Lung (tissue), 12 donors: ENCODE results near the gene IL1RL1. TPM values are rescaled to one million over a fixed set of nuclear protein-coding genes. Genes with fewer than 3 reads are reported as not detected.

ENCODE experiments used
- ATAC-seq: fragments of 200-7000 bp; cut with Tn5 transposase; one replicate; pipeline ENCODE4 v1.9.1; 2020; ENCODE audit warnings: moderate number of reproducible peaks; ENCODE audit not compliant: insufficient read depth, low FRiP score
- DNase-seq, 3 donors: peaks; one replicate each; pipeline ENCODE4 v3.0.0-alpha.2; 2013 to 2017
- H3K27ac ChIP-seq, 2 donors: one replicate each; pipeline ENCODE4 v1.5.1; 2013; ENCODE audit warnings: mild to moderate bottlenecking in 2 of 2, moderate library complexity in 2 of 2, control low read depth in 1 of 2, inconsistent platforms in 1 of 2, low read depth in 1 of 2, low read length in 1 of 2
- H3K27me3 ChIP-seq, 3 donors: one replicate each; pipeline ENCODE4 v1.5.1; 2013; ENCODE audit warnings: low read length in 2 of 3; ENCODE audit not compliant: control insufficient read depth in 3 of 3, insufficient read depth in 3 of 3
- H3K36me3 ChIP-seq, 4 donors: one replicate each; pipeline ENCODE4 v1.5.1; 2013; ENCODE audit warnings: low read length in 4 of 4, mild to moderate bottlenecking in 1 of 4, moderate library complexity in 1 of 4; ENCODE audit not compliant: control insufficient read depth in 4 of 4, insufficient read depth in 4 of 4
- H3K4me1 ChIP-seq, 5 donors: one replicate each; pipeline ENCODE4 v1.5.1; 2013; ENCODE audit warnings: low read length in 5 of 5, mild to moderate bottlenecking in 2 of 5, moderate library complexity in 1 of 5; ENCODE audit not compliant: control insufficient read depth in 5 of 5, insufficient read depth in 5 of 5
- H3K4me3 ChIP-seq: one replicate; pipeline ENCODE4 v1.5.1; 2013; ENCODE audit warnings: mild to moderate bottlenecking, control low read depth, moderate library complexity
- H3K9ac ChIP-seq, 2 donors: one replicate each; pipeline ENCODE4 v1.5.1; 2013; ENCODE audit warnings: low read length in 2 of 2, control low read depth in 1 of 2; ENCODE audit not compliant: insufficient read depth in 1 of 2
- H3K9me3 ChIP-seq, 4 donors: one replicate each; pipeline ENCODE4 v1.5.1; 2013; ENCODE audit warnings: low read length in 3 of 4, mild to moderate bottlenecking in 1 of 4, moderate library complexity in 1 of 4; ENCODE audit not compliant: control insufficient read depth in 4 of 4, insufficient read depth in 3 of 4
- CTCF ChIP-seq: IDR thresholded peaks from 2 replicates; pipeline ENCODE4 v1.5.1; 2012; ENCODE audit warnings: mild to moderate bottlenecking; ENCODE audit errors: control extremely low read depth, extremely low read depth
- WGBS, 2 donors: extraction: QIAGEN DNeasy Blood & Tissue Kit; methylation state at CpG; one replicate each; pipeline ENCODE4 v1.1.7; 2013; 5-methylcytosine and 5-hydroxymethylcytosine counted together
- polyA plus RNA-seq, 2 donors: library from polyadenylated mRNA; stranded (reverse); fragments of 200-250 nt; gene quantifications; one replicate each; pipeline ENCODE4 v1.2.1, GENCODE V29; 2013
- total RNA-seq, 2 donors: library from RNA; depleted of rRNA in 1 of 2; stranded (reverse); fragments of >200 nt in 1 of 2; gene quantifications; one replicate each; pipeline ENCODE4 v1.2.1, GENCODE V29; 2014 to 2021
- donor health status: control.
- donor health status: control.
- donor health status: Bipolar disorder and iron deficiency.
- donor health status: healthy.
- donor health status: DM: yes; HTN: yes; CAD: no.

IL1RL1 gene
- total and polyA plus RNA-seq, 4 donors = 1.5 to 383 (median 77.8) TPM

- Histone ChIP-seq H3K4me3 (no peak overlapping the region), H3K4me1 (no peaks in the 10 kb centered on the region), H3K27me3 (no peaks in the 10 kb centered on the region), H3K9me3 (no peaks in the 10 kb centered on the region), H3K27ac (no peak overlapping the region), H3K36me3 (peaks cover 0 to 5% (median 0%) of the 10 kb centered on the region in 4 donors), H3K9ac (no peak overlapping the region)
- no peak for TF ChIP-seq CTCF
- 71 to 76% methylated on average over 2 of the region's 2 CpGs for WGBS, 2 donors
- DNase-seq = no peak
- ATAC-seq = no peak
Measured at GRCh38 chr2:102391565-102391964, 80.2 kb downstream of the IL1RL1 start.

GRCh38 chr2:102392096-102392495, 80.7 kb downstream of the IL1RL1 start:
- no peaks in the 10 kb centered on the region for H3K4me1 ChIP-seq
- ATAC-seq (no peak), DNase-seq (no peak)
- H3K27ac ChIP-seq = no peak overlapping the region
- no peak for TF ChIP-seq CTCF
- H3K27me3 ChIP-seq = no peaks in the 10 kb centered on the region
- H3K9ac ChIP-seq = no peak overlapping the region
- WGBS, 2 donors = 79% methylated on average over 3 of the region's 3 CpGs
- H3K36me3 ChIP-seq = peaks cover 0 to 5% (median 0%) of the 10 kb centered on the region in 4 donors
- no peak overlapping the region for H3K4me3 ChIP-seq
- no peaks in the 10 kb centered on the region for H3K9me3 ChIP-seq

- Histone ChIP-seq H3K9ac (no peak overlapping the region), H3K27ac (no peak overlapping the region), H3K4me3 (no peak overlapping the region), H3K36me3 (peaks cover 0 to 1% (median 0%) of the 10 kb centered on the region in 4 donors), H3K27me3 (no peaks in the 10 kb centered on the region), H3K9me3 (no peaks in the 10 kb centered on the region), H3K4me1 (no peaks in the 10 kb centered on the region)
- DNase-seq (no peak), ATAC-seq (no peak)
- TF ChIP-seq CTCF = no peak
- 42 to 46% methylated on average over 1 of the region's 1 CpG for WGBS, 2 donors
Measured at GRCh38 chr2:102392942-102393341, 81.6 kb downstream of the IL1RL1 start.

GRCh38 chr2:102396012-102396411, 84.6 kb downstream of the IL1RL1 start:
- DNase-seq = no peak
- H3K9me3 ChIP-seq = no peaks in the 10 kb centered on the region
- ATAC-seq = no peak
- no peak overlapping the region for H3K27ac ChIP-seq
- no peaks in the 10 kb centered on the region for H3K27me3 ChIP-seq
- no peak for TF ChIP-seq CTCF
- H3K36me3 ChIP-seq = no peaks in the 10 kb centered on the region
- H3K9ac ChIP-seq = no peak overlapping the region
- H3K4me3 ChIP-seq = no peak overlapping the region
- no peaks in the 10 kb centered on the region for H3K4me1 ChIP-seq
- WGBS, 2 donors = 94 to 95% methylated on average over 2 of the region's 2 CpGs
